HAP-1 (cell line): Measurements from ENCODE around the gene RILPL1.
"Not testable (repeated sequence)": the region's sequence is repeated elsewhere in the genome, so short reads cannot be mapped to it uniquely, and the experiment has no call there.

Experiments used
- DNase-seq, 2 experiments: peaks; one replicate each; pipeline ENCODE4 v3.0.0-alpha.2; 2016 to 2020; ENCODE audit warnings: low spot score in 2 of 2
- H3K27me3 ChIP-seq: fragments of 250-450 bp; sonication (Bioruptor Pico); 2 replicates; pipeline ENCODE4 v1.5.1; 2020; ENCODE audit warnings: low read depth, mild to moderate bottlenecking, moderate library complexity
- H3K36me3 ChIP-seq: fragments of 250-450 bp; sonication (Bioruptor Pico); replicated peaks from 2 replicates; pipeline ENCODE4 v1.5.1; 2020; ENCODE audit warnings: mild to moderate bottlenecking
- H3K4me1 ChIP-seq: fragments of 250-450 bp; sonication (Bioruptor Pico); 2 replicates; pipeline ENCODE4 v1.5.1; 2020; ENCODE audit warnings: mild to moderate bottlenecking
- H3K4me3 ChIP-seq: fragments of 250-450 bp; sonication (Bioruptor Pico); 2 replicates; pipeline ENCODE4 v1.5.1; 2020; ENCODE audit warnings: mild to moderate bottlenecking, moderate library complexity
- H3K9me3 ChIP-seq: fragments of 250-450 bp; sonication (Bioruptor Pico); 2 replicates; pipeline ENCODE4 v1.5.1; 2020; ENCODE audit warnings: mild to moderate bottlenecking, moderate library complexity
- in situ Hi-C: fragments of 300-500 bp; cut with MboI; formaldehyde crosslinking; loops from 3 replicates; pipeline ENCODE4 v1.14.3; 2020; ENCODE audit warnings: low sequenced_read_pairs, inconsistent platforms, mixed read lengths

The RILPL1 gene

GRCh38 chr12:123533672-123534643, at the start of gene RILPL1:
RILPL1 (minus strand) TSS chr12:123533719; CDS start chr12:123533482, 237 bp downstream.
- Histone ChIP-seq H3K27me3 (no peaks in the 10 kb centered on the region), H3K4me1 (peaks cover 9% of the 10 kb centered on the region), H3K9me3 (no peaks in the 10 kb centered on the region), H3K4me3 (peak within 1 kb of the TSS; percentile 67), H3K36me3 (peaks cover 8% of the 10 kb centered on the region)
- DNase-seq: peak; percentile 58 to 79
- in situ Hi-C loops: no loop called here

- H3K4me1 ChIP-seq: peaks cover 7% of the 10 kb centered on the region
- H3K4me3 ChIP-seq: no peak overlapping the region
- peaks cover 3% of the 10 kb centered on the region; the same call in 1 of the 2 replicates for H3K36me3 ChIP-seq
- no peak for DNase-seq
- in situ Hi-C loops: no loop called here
- H3K27me3 ChIP-seq: no peaks in the 10 kb centered on the region
- no peaks in the 10 kb centered on the region for H3K9me3 ChIP-seq
Observed at GRCh38 chr12:123580772-123581171, 47.3 kb upstream of the RILPL1 start.

GRCh38 chr12:123578829-123579228, 45.3 kb upstream of the RILPL1 start:
- H3K36me3 ChIP-seq, DNase-seq, H3K9me3 ChIP-seq, H3K4me1 ChIP-seq, in situ Hi-C loops, H3K27me3 ChIP-seq, H3K4me3 ChIP-seq: not testable (repeated sequence)

- in situ Hi-C loops: no loop called here
- DNase-seq: no peak
- H3K4me3 ChIP-seq: no peak overlapping the region
Observed at GRCh38 chr12:123578243-123578642, 44.7 kb upstream of the RILPL1 start.

DNA sequence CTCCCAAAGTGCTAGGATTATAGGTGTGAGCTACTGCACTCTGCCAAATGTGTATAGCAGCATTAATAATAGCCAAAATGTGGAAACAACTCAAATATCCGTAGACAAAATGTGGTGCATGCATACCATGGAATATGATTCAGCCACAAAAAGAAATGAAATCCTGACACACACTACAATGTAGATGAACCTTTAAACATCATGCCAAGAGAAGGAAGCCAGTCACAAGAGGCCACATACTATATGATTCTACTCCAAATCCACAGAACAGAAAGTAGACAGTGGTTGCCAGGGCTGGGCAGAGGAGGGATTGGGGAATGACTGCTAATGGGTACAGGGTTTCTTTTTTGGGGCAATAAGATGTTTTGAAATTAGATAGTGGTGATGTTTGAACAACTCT, 43.1 kb upstream of the RILPL1 start:
- Histone ChIP-seq H3K4me1 (no peaks in the 10 kb centered on the region), H3K4me3 (no peak overlapping the region), H3K27me3 (no peaks in the 10 kb centered on the region), H3K36me3 (0 out of 2 replicates have a peak, but pooled peaks cover 3% of the 10 kb centered on the region), H3K9me3 (no peaks in the 10 kb centered on the region)
- DNase-seq: no peak
- in situ Hi-C loops: no loop called here

More at GRCh38 chr12:123578243-123578642, 44.7 kb upstream of the RILPL1 start:
- H3K9me3 ChIP-seq: no peaks in the 10 kb centered on the region
- 0 out of 2 replicates have a peak, but pooled peaks cover 3% of the 10 kb centered on the region for H3K36me3 ChIP-seq
- no peaks in the 10 kb centered on the region for H3K27me3 ChIP-seq
- 0 out of 2 replicates have a peak, but pooled peaks cover 2% of the 10 kb centered on the region for H3K4me1 ChIP-seq

GRCh38 chr12:123573870-123574269, 40.4 kb upstream of the RILPL1 start:
- H3K27me3 ChIP-seq: no peaks in the 10 kb centered on the region
- H3K36me3 ChIP-seq: 0 out of 2 replicates have a peak, but pooled peaks cover 3% of the 10 kb centered on the region
- in situ Hi-C loops: no loop called here
- no peak for DNase-seq
- H3K4me3 ChIP-seq: no peak overlapping the region
- H3K4me1 ChIP-seq: no peaks in the 10 kb centered on the region
- H3K9me3 ChIP-seq: no peaks in the 10 kb centered on the region

- H3K9me3 ChIP-seq: no peaks in the 10 kb centered on the region
- no peak overlapping the region for H3K4me3 ChIP-seq
- H3K4me1 ChIP-seq: no peaks in the 10 kb centered on the region
- 0 out of 2 replicates have a peak, but pooled peaks cover 2% of the 10 kb centered on the region for H3K36me3 ChIP-seq
- no peak for DNase-seq
- in situ Hi-C loops: no loop called here
- no peaks in the 10 kb centered on the region for H3K27me3 ChIP-seq
Observed at GRCh38 chr12:123572391-123572790, 38.9 kb upstream of the RILPL1 start.

DNA sequence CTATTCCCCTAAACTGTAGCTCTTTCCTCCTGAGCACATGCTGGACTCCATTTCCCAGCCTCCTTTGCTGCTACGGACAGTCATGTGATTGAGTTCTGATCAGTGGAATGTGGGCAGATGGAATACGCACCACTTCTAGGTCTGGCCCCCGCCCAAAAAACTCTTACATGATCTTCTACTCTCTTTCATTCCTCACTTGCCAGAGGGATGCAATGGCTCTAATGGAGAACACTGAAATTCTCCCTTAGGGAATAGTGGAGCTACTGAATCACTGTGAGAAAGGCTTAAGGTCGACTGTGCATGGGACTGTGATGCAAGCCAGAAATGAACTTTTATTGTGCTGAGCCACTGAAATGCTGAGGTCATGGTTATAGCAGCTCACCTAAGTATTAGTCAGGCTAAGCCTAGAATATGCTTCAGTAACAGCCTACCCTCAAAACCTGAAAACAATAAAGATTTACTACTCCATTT, 37.9 kb upstream of the RILPL1 start:
- Histone ChIP-seq H3K4me3 (no peak overlapping the region), H3K36me3 (no peaks in the 10 kb centered on the region), H3K9me3 (no peaks in the 10 kb centered on the region), H3K27me3 (no peaks in the 10 kb centered on the region), H3K4me1 (no peaks in the 10 kb centered on the region)
- in situ Hi-C loops: no loop called here
- DNase-seq: peak; percentile 47 to 66

GRCh38 chr12:123559468-123559867, 25.9 kb upstream of the RILPL1 start:
- no peaks in the 10 kb centered on the region for H3K36me3 ChIP-seq
- no peak for DNase-seq
- in situ Hi-C loops: no loop called here
- H3K9me3 ChIP-seq: no peaks in the 10 kb centered on the region
- no peak overlapping the region for H3K4me3 ChIP-seq
- no peaks in the 10 kb centered on the region; the same call in 1 of the 2 replicates for H3K4me1 ChIP-seq
- no peaks in the 10 kb centered on the region for H3K27me3 ChIP-seq

DNA sequence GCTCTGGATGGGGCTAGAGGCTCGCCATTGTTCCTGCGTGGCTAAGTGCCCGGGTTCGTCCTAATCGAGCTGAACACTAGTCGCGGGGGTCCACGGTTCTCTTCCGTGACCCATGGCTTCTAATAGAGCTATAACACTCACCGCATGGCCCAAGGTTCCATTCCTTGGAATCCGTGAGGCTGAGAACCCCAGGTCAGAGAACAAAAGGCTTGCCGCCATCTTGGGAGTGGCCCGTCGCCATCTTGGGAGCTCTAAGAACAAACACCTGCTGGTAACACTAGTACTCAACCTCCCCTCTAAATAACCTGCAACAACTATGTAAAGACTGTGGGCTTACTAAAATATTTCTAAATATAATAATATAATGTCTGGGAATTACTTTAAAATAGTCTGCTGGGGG, 25.0 kb upstream of the RILPL1 start:
- H3K36me3 ChIP-seq, DNase-seq, H3K4me3 ChIP-seq, in situ Hi-C loops, H3K27me3 ChIP-seq, H3K4me1 ChIP-seq, H3K9me3 ChIP-seq: not testable (repeated sequence)

DNA sequence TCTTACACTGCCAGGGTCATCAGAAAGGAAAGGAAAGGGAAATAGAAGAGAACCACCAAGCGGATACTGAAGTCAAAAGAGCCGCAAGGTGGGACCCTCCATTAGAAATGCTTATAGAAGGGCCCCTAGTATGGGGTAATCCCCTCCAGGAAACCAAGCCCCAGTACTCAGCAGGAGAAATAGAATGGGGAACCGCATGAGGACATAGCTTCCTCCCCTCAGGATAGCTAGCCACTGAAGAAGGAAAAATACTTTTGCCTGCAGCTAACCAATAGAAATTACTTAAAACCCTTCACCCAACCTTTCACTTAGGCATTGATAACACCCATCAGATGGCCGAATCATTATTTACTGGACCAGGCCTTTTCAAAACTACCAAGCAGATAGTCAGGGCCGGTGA, 21.3 kb upstream of the RILPL1 start:
- H3K9me3 ChIP-seq, H3K27me3 ChIP-seq, H3K36me3 ChIP-seq, H3K4me3 ChIP-seq, H3K4me1 ChIP-seq, in situ Hi-C loops, DNase-seq: not testable (repeated sequence)

GRCh38 chr12:123554136-123554535, 20.6 kb upstream of the RILPL1 start:
- H3K36me3 ChIP-seq, H3K27me3 ChIP-seq, in situ Hi-C loops, H3K4me1 ChIP-seq, DNase-seq, H3K9me3 ChIP-seq, H3K4me3 ChIP-seq: not testable (repeated sequence)

DNA sequence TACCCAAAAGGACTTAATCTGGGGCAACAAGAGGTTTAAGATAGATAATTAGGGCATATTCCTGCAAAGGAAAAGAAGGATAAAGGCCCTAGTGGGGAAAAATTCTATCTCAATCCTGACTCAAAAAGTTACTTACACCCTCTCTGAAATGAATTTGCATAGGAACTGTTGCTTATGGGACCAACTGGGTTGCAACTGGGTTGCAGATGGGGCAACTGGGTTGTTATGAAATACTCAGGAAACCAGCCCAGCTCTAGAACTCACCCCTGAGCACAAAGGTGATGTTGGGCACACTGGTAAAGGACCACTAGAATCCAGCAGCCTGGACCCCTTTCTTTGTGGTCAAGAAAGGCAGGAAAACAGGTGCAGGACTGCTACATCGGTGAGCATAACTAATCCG, 17.2 kb upstream of the RILPL1 start:
- no peak overlapping the region for H3K4me3 ChIP-seq

DNA sequence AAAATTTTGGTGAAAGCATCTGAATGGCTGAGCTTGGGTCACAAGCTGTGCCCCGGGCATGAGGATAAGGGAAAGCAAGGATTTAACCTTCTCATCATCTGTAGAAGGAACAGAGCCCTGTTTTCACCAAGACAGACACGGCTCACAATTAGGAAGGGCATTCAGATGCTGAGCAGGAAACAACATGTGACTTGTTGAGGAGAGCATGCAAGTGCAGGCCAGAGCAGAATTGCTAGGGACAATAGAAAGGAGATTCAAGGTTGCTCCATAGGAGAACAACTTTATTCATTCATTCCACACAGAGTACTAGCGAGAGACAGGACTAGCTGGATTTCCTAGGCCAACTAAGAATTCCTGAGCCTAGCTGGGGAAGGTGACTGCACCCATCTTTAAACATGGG, 14.6 kb upstream of the RILPL1 start:
- no peak for DNase-seq

More for the DNA sequence above, 17.2 kb upstream of the RILPL1 start:
- H3K9me3 ChIP-seq: no peaks in the 10 kb centered on the region
- DNase-seq: no peak
- 0 out of 2 replicates have a peak, but pooled peaks cover 2% of the 10 kb centered on the region for H3K27me3 ChIP-seq
- H3K36me3 ChIP-seq: no peaks in the 10 kb centered on the region
- no peaks in the 10 kb centered on the region for H3K4me1 ChIP-seq
- in situ Hi-C loops: no loop called here

More for the DNA sequence above, 14.6 kb upstream of the RILPL1 start:
- H3K9me3 ChIP-seq: no peaks in the 10 kb centered on the region
- in situ Hi-C loops: no loop called here
- H3K4me1 ChIP-seq: no peaks in the 10 kb centered on the region
- H3K4me3 ChIP-seq: no peak overlapping the region
- no peaks in the 10 kb centered on the region for H3K36me3 ChIP-seq
- H3K27me3 ChIP-seq: 0 out of 2 replicates have a peak, but pooled peaks cover 2% of the 10 kb centered on the region
